Heart left ventricle (tissue), 16 donors: ENCODE measurements around the gene ST3GAL6. TPM values are rescaled to one million over a fixed set of nuclear protein-coding genes. Genes with fewer than 3 reads are reported as not detected.
"Not testable (repeated sequence)": the region's sequence is repeated elsewhere in the genome, so short reads cannot be mapped to it uniquely, and the experiment has no call there.

Source experiments
- ATAC-seq, 4 donors: fragments of 200-7000 bp; cut with Tn5 transposase; one replicate each; pipeline ENCODE4 v1.9.1; 2020 to 2022; ENCODE audit warnings: moderate library complexity in 4 of 4, mild to moderate bottlenecking in 3 of 4, moderate number of reproducible peaks in 1 of 4
- DNase-seq, 5 donors: peaks; one replicate each; pipeline ENCODE4 v3.0.0-alpha.2; 2020
- H3K27ac ChIP-seq, 12 donors: fragments of 200-600 bp; sonication (generic) in 4 of 12; one replicate each; pipeline versions ENCODE4 v1.5.0 to v1.8.0; 2016 to 2022; ENCODE audit warnings: mild to moderate bottlenecking in 2 of 12
- H3K27me3 ChIP-seq, 9 donors: fragments of 200-600 bp; sonication (generic) in 2 of 9; one replicate each; pipeline versions ENCODE4 v1.5.1 to v1.8.0; 2016 to 2022; ENCODE audit warnings: mild to moderate bottlenecking in 3 of 9
- H3K36me3 ChIP-seq, 9 donors: fragments of 200-600 bp; sonication (generic) in 2 of 9; one replicate each; pipeline versions ENCODE4 v1.5.0 to v1.8.0; 2018 to 2022; ENCODE audit warnings: mild to moderate bottlenecking in 2 of 9
- H3K4me1 ChIP-seq, 12 donors: fragments of 200-600 bp; sonication (generic) in 4 of 12; one replicate each; pipeline versions ENCODE4 v1.5.0 to v1.8.0; 2016 to 2022; ENCODE audit warnings: mild to moderate bottlenecking in 3 of 12
- H3K4me3 ChIP-seq, 12 donors: fragments of 200-600 bp; sonication (generic) in 4 of 12; one replicate each; pipeline versions ENCODE4 v1.5.0 to v1.8.0; 2017 to 2022; ENCODE audit warnings: mild to moderate bottlenecking in 9 of 12, moderate library complexity in 4 of 12
- H3K9me3 ChIP-seq, 12 donors: fragments of 200-600 bp; sonication (generic) in 4 of 12; one replicate each; pipeline versions ENCODE4 v1.5.0 to v1.8.0; 2016 to 2022; ENCODE audit warnings: mild to moderate bottlenecking in 1 of 12
- CTCF ChIP-seq, 12 donors: fragments of 200-600 bp; sonication (generic) in 4 of 12; IDR thresholded peaks; one replicate each; pipeline versions ENCODE4 v1.5.0 to v1.8.0; 2018 to 2022; ENCODE audit warnings: antibody characterized with exemption in 12 of 12, mild to moderate bottlenecking in 5 of 12
- POLR2A ChIP-seq, 2 donors: fragments of 450-650 bp; IDR thresholded peaks; one replicate each; pipeline ENCODE4 v1.6.1; 2017; ENCODE audit warnings: antibody characterized with exemption in 2 of 2, mild to moderate bottlenecking in 2 of 2, moderate library complexity in 2 of 2
- WGBS, 4 donors: extraction: QIAGEN DNeasy Blood & Tissue Kit in 2 of 4; methylation state at CpG; one replicate each; pipeline versions ENCODE4 v1.1.5 to v1.1.7; 2013 to 2018; 5-methylcytosine and 5-hydroxymethylcytosine counted together
- intact Hi-C, 10 donors: fragments of 100-400 bp; cut with DNase I; formaldehyde crosslinking; loops; one replicate each; pipeline versions ENCODE4 v1.11.1 to v1.14.2; 2022
- polyA plus RNA-seq, 2 donors: library from polyadenylated mRNA; stranded (reverse); fragments of 200-250 nt; gene quantifications; one replicate each; pipeline ENCODE4 v1.2.3, GENCODE V29; 2013
- total RNA-seq, 9 donors: library from RNA; depleted of rRNA in 2 of 9; stranded (reverse); fragments of >200 nt in 2 of 9; fragmentation: NEBNext Ultra II Directional in 3 of 9; extraction: Animal tissue kit (Norgen Biotek cat#: 25700) in 3 of 9; gene quantifications; one replicate each; pipeline versions ENCODE4 v1.1.0 to v1.2.4, GENCODE V29; 2016 to 2023
- donor health status: ischemic (EF 13 %, LVEDD 7.1; RV severe dilation, severe dysfunction).
- donor health status: healthy with polysubstance abuse.
- donor health status: DM: no; HTN: yes; CAD: no.
- donor health status: DM: no; HTN: no; CAD: no.
- donor health status: ischemic (EF 25% LVEDD 6.9; RV normal size, moderate dysfunction).
- donor health status: ischemic (EF 25% LVEDD 5.7; RV mildly dilated, moderate dysfunction).
- donor health status: healthy.
- donor health status: DM: yes; HTN: yes; CAD: no.
- donor health status: ischemic (EF 35%, LVEDD 5.7; RV mildly dilated, moderate dysfunction).
- donor health status: nonischemic (EF 11% LVEDD 7.7; RV severe dilation, severe dysfunction).
- donor health status: DM: yes; HTN: yes; CAD: no.
- donor health status: PGD.
- donor health status: ischemic (EF 29% LVEDD 5.4; RV normal size, mild dysfunction).
- donor health status: nonischemic (EF 23%, LVEDD 6.1; RV moderate dilation, normal function).

ST3GAL6 gene
- total and polyA plus RNA-seq, 11 donors, result 35.3 to 95.9 (median 64.5) TPM

GRCh38 chr3:98829246-98829832, 66.2 kb downstream of the ST3GAL6 start:
- no peak for TF ChIP-seq CTCF (IDR thresholded peaks at IDR 0.05)
- no peak for TF ChIP-seq POLR2A (IDR thresholded peaks at IDR 0.05)
- ATAC-seq (no peak), DNase-seq (no peak)
- Histone ChIP-seq H3K36me3 (no peaks in the 10 kb centered on the region), H3K9me3 (peaks cover 0 to 29% (median 0%) of the 10 kb centered on the region in 12 donors), H3K4me3 (no peak overlapping the region), H3K27me3 (no peaks in the 10 kb centered on the region), H3K27ac (no peak overlapping the region), H3K4me1 (peaks cover 0 to 27% (median 5%) of the 10 kb centered on the region in 12 donors)
- WGBS, 4 donors, result 94 to 100% (median 100%) methylated on average over 1 of the region's 1 CpG
- intact Hi-C loops, result loop anchor here in 3 of 10 donors (10.0 kb wide), 2 partner anchors 65 to 345 kb away; no protein-coding TSS in a partner anchor

GRCh38 chr3:98831060-98831459, 67.9 kb downstream of the ST3GAL6 start:
- H3K27ac ChIP-seq, H3K4me3 ChIP-seq, H3K36me3 ChIP-seq, ATAC-seq, intact Hi-C loops, H3K27me3 ChIP-seq, DNase-seq: not testable (repeated sequence)
- WGBS, 4 donors, result 89 to 97% (median 95%) methylated on average over 5 of the region's 5 CpGs
- peaks cover 0 to 12% (median 0%) of the 10 kb centered on the region in 12 donors for H3K4me1 ChIP-seq
- H3K9me3 ChIP-seq, result peaks cover 0 to 29% (median 0%) of the 10 kb centered on the region in 12 donors

GRCh38 chr3:98839846-98840245, 76.7 kb downstream of the ST3GAL6 start:
- no peak for ATAC-seq
- Histone ChIP-seq H3K27ac (no peak overlapping the region), H3K9me3 (no peaks in the 10 kb centered on the region), H3K36me3 (peaks cover 0 to 16% (median 0%) of the 10 kb centered on the region in 9 donors), H3K4me3 (no peak overlapping the region), H3K4me1 (peaks cover 0 to 12% (median 2%) of the 10 kb centered on the region in 12 donors), H3K27me3 (no peaks in the 10 kb centered on the region)
- DNase-seq, result no peak
- intact Hi-C loops, result loop anchor here in 1 of 10 donors (10.0 kb wide), 1 partner anchor 55 kb away; no protein-coding TSS in a partner anchor
- TF ChIP-seq POLR2A (IDR thresholded peaks at IDR 0.05) (no peak), CTCF (IDR thresholded peaks at IDR 0.05) (no peak)
- 90 to 95% (median 93%) methylated on average over 3 of the region's 3 CpGs for WGBS, 4 donors

- Histone ChIP-seq H3K4me1 (peaks cover 0 to 16% (median 2%) of the 10 kb centered on the region in 12 donors), H3K27me3 (no peaks in the 10 kb centered on the region), H3K9me3 (peaks cover 0 to 4% (median 0%) of the 10 kb centered on the region in 12 donors), H3K27ac (no peak overlapping the region), H3K36me3 (peaks cover 0 to 25% (median 5%) of the 10 kb centered on the region in 9 donors), H3K4me3 (no peak overlapping the region)
- intact Hi-C loops, result loop anchor here in 1 of 10 donors (10.0 kb wide), 1 partner anchor 51 kb away; no protein-coding TSS in a partner anchor
- DNase-seq (no peak), ATAC-seq (no peak)
- TF ChIP-seq CTCF (IDR thresholded peaks at IDR 0.05) (no peak), POLR2A (IDR thresholded peaks at IDR 0.05) (no peak)
- WGBS, 4 donors, result 54 to 59% (median 55%) methylated on average over 7 of the region's 7 CpGs
These were observed 80.3 kb downstream of the ST3GAL6 start for GRCh38 chr3:98843266-98843959.

Other genes starting within 250 kb of the ST3GAL6 start
- 100 to 1,000 TPM in 2 of 9 donors, 10 to 100 TPM in 7; 64.2 to 155 (median 77.0) TPM for gene CLDND1, start 240.4 kb upstream of the ST3GAL6 start, total RNA-seq
- gene CLDND1, start 240.4 kb upstream of the ST3GAL6 start, polyA plus RNA-seq, result 10 to 100 TPM; 55.0 to 86.9 TPM
- not detected for gene GPR15, start 231.4 kb upstream of the ST3GAL6 start, total RNA-seq
- not detected for gene GPR15, start 231.4 kb upstream of the ST3GAL6 start, polyA plus RNA-seq
- 10 to 100 TPM in 7 of 9 donors, 1 to 10 TPM in 2; 7.7 to 13.6 (median 12.4) TPM for gene CPOX, start 169.7 kb upstream of the ST3GAL6 start, total RNA-seq
- 10 to 100 TPM in 1 of 2 donors, 1 to 10 TPM in 1; 8.2 to 13.1 TPM for gene CPOX, start 169.7 kb upstream of the ST3GAL6 start, polyA plus RNA-seq
- gene DCBLD2, start 138.4 kb downstream of the ST3GAL6 start, total RNA-seq, result 10 to 100 TPM; 28.3 to 76.6 (median 62.0) TPM
- 10 to 100 TPM; 10.9 to 71.5 TPM for gene DCBLD2, start 138.4 kb downstream of the ST3GAL6 start, polyA plus RNA-seq